Right kidney (tissue), 1 donor: ENCODE results near the gene SPECC1.

Source experiments
- DNase-seq: peaks from one replicate; pipeline ENCODE4 v3.0.0-alpha.2; 2016

The SPECC1 gene

GRCh38 chr17:20278805-20279204 lies 269.6 kb downstream of the SPECC1 start:
- no peak for DNase-seq

- no peak for DNase-seq
These were observed 270.5 kb downstream of the SPECC1 start for GRCh38 chr17:20279631-20280030.

GRCh38 chr17:20280051-20280450 lies 270.9 kb downstream of the SPECC1 start:
- no peak for DNase-seq

- DNase-seq, result no peak
These were observed 271.7 kb downstream of the SPECC1 start for GRCh38 chr17:20280851-20281250.

GRCh38 chr17:20281860-20282259 lies 272.7 kb downstream of the SPECC1 start:
- DNase-seq, result no peak

- DNase-seq, result no peak
These were observed 273.6 kb downstream of the SPECC1 start for GRCh38 chr17:20282526-20283308.

- DNase-seq, result no peak
These were observed 274.9 kb downstream of the SPECC1 start for GRCh38 chr17:20284022-20284421.

- no peak for DNase-seq
These were observed 275.6 kb downstream of the SPECC1 start for GRCh38 chr17:20284570-20285295.

GRCh38 chr17:20289984-20290383 lies 280.8 kb downstream of the SPECC1 start:
- no peak for DNase-seq

- no peak for DNase-seq
These were observed 282.7 kb downstream of the SPECC1 start for GRCh38 chr17:20291853-20292252.

- no peak for DNase-seq
These were observed 284.3 kb downstream of the SPECC1 start for GRCh38 chr17:20293501-20293900.

- no peak for DNase-seq
These were observed 285.0 kb downstream of the SPECC1 start for GRCh38 chr17:20294120-20294519.

GRCh38 chr17:20299013-20299412 lies 289.9 kb downstream of the SPECC1 start:
- DNase-seq, result no peak

- DNase-seq, result no peak
These were observed 291.3 kb downstream of the SPECC1 start for GRCh38 chr17:20300436-20300934.

- DNase-seq, result peak; percentile 18
These were observed 293.2 kb downstream of the SPECC1 start for GRCh38 chr17:20302246-20302917.

GRCh38 chr17:20304961-20305360 lies 295.8 kb downstream of the SPECC1 start:
- no peak for DNase-seq

GRCh38 chr17:20306924-20307323 lies 297.8 kb downstream of the SPECC1 start:
- no peak for DNase-seq

- DNase-seq, result no peak
These were observed 298.3 kb downstream of the SPECC1 start for GRCh38 chr17:20307326-20307910.

GRCh38 chr17:20310481-20310880 lies 301.3 kb downstream of the SPECC1 start:
- DNase-seq, result no peak

- DNase-seq, result no peak
These were observed 304.1 kb downstream of the SPECC1 start for GRCh38 chr17:20313306-20313705.

- DNase-seq, result no peak
These were observed 304.7 kb downstream of the SPECC1 start for GRCh38 chr17:20313891-20314290.

- DNase-seq, result no peak
These were observed 305.7 kb downstream of the SPECC1 start for GRCh38 chr17:20314834-20315233.

GRCh38 chr17:20315311-20315710 lies 306.2 kb downstream of the SPECC1 start:
- no peak for DNase-seq
